HFFc6 (cell line): ENCODE measurements around the gene SPATA6. TPM values are rescaled to one million over a fixed set of nuclear protein-coding genes. Genes with fewer than 3 reads are reported as not detected.

Experiments used
- DNase-seq: peaks from one replicate; pipeline ENCODE4 v3.0.0-alpha.2; 2018
- H3K27ac Mint-ChIP-seq: 2 replicates; pipeline ENCODE4 v1.8.0; 2020; ENCODE audit warnings: mild to moderate bottlenecking, mixed read lengths
- H3K27me3 Mint-ChIP-seq: 2 replicates; pipeline ENCODE4 v1.8.0; 2021; ENCODE audit warnings: mild to moderate bottlenecking, moderate library complexity, mixed read lengths; ENCODE audit not compliant: insufficient read depth
- H3K36me3 Mint-ChIP-seq: 2 replicates; pipeline ENCODE4 v1.8.0; 2021; ENCODE audit warnings: low read depth, mixed read lengths
- H3K4me1 Mint-ChIP-seq: 2 replicates; pipeline ENCODE4 v1.8.0; 2020; ENCODE audit warnings: low read depth, mixed read lengths
- H3K4me3 Mint-ChIP-seq: 2 replicates; pipeline ENCODE4 v1.8.0; 2020; ENCODE audit warnings: mild to moderate bottlenecking, moderate library complexity, mixed read lengths
- H3K9me3 Mint-ChIP-seq: 2 replicates; pipeline ENCODE4 v1.8.0; 2020; ENCODE audit warnings: mild to moderate bottlenecking, mixed read lengths
- CTCF ChIP-seq: fragments of 200-600 bp; sonication (generic); IDR thresholded peaks from 2 replicates; pipeline ENCODE4 v1.5.0; 2021; ENCODE audit warnings: antibody characterized with exemption, mild to moderate bottlenecking
- total RNA-seq, 6 experiments: library from RNA; stranded (reverse); fragmentation: NEBNext Ultra II Directional; extraction: Animal tissue kit (Norgen Biotek cat#: 25700); gene quantifications; 2 replicates in 1 of 6; 3 replicates in 5 of 6; pipeline ENCODE4 v1.2.3, GENCODE V29; 2021

The SPATA6 gene
- total RNA-seq, 6 experiments from 2014 or later: 0.31 to 4.0 (median 3.0) TPM

GRCh38 chr1:48374785-48375184 is 97.2 kb downstream of the SPATA6 start:
- no peak overlapping the region for H3K27ac Mint-ChIP-seq
- H3K4me3 Mint-ChIP-seq: no peak overlapping the region
- no peaks in the 10 kb centered on the region for H3K4me1 Mint-ChIP-seq
- no peaks in the 10 kb centered on the region for H3K27me3 Mint-ChIP-seq
- DNase-seq: no peak
- TF ChIP-seq CTCF: no peak
- no peaks in the 10 kb centered on the region; the same call in 1 of the 2 replicates for H3K36me3 Mint-ChIP-seq
- peaks cover 17% of the 10 kb centered on the region for H3K9me3 Mint-ChIP-seq

DNA sequence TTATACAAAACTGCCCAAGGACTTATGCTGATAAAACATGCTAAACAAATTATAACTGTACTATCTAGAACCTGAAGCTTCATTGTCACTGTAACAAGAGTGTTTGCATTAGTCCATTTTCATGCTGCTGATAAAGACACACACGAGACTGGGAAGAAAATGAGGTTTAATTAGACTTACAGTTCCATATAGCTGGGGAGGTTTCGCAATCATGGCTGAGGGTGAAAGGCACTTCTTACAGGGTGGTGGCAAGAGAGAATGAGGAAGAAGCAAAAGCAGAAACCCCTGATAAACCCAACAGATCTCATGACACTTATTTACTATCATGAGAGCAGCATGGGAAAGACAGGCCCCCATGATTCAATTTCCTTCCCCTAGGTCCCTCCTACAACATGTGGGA is 100.4 kb downstream of the SPATA6 start:
- no peak for TF ChIP-seq CTCF
- H3K27ac Mint-ChIP-seq: no peak overlapping the region
- peaks cover 35% of the 10 kb centered on the region for H3K9me3 Mint-ChIP-seq
- no peaks in the 10 kb centered on the region for H3K36me3 Mint-ChIP-seq
- no peak overlapping the region for H3K4me3 Mint-ChIP-seq
- no peaks in the 10 kb centered on the region for H3K27me3 Mint-ChIP-seq
- H3K4me1 Mint-ChIP-seq: no peaks in the 10 kb centered on the region
- no peak for DNase-seq

DNA sequence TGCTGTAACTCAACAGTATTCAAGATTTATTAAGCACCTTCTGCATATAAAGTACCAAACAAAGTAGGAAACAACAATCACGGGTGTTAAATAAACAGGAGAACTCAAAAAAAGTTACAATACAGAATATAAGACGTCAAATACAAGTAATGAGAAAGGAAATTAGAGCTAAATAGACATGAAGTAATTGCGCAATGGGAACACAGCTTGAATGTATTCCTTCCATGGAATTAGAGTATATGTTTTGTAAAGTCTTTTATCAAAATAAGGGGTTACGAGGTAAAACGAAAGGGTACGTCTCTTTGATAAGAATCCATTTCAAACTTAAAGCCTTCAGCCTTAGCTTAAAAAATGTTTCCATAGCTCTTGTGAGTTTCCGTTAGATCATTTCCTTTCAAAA is 109.1 kb downstream of the SPATA6 start:
- DNase-seq: no peak
- no peaks in the 10 kb centered on the region for H3K27me3 Mint-ChIP-seq
- H3K27ac Mint-ChIP-seq: no peak overlapping the region
- no peaks in the 10 kb centered on the region for H3K36me3 Mint-ChIP-seq
- no peaks in the 10 kb centered on the region for H3K4me1 Mint-ChIP-seq
- H3K4me3 Mint-ChIP-seq: no peak overlapping the region
- no peak for TF ChIP-seq CTCF
- H3K9me3 Mint-ChIP-seq: peaks cover 23% of the 10 kb centered on the region

GRCh38 chr1:48356901-48357300 is 115.1 kb downstream of the SPATA6 start:
- Mint-ChIP-seq H3K36me3 (no peaks in the 10 kb centered on the region), H3K9me3 (no peaks in the 10 kb centered on the region), H3K27me3 (no peaks in the 10 kb centered on the region), H3K4me1 (no peaks in the 10 kb centered on the region), H3K27ac (no peak overlapping the region), H3K4me3 (no peak overlapping the region)
- TF ChIP-seq CTCF: no peak
- no peak for DNase-seq

- Mint-ChIP-seq H3K27me3 (no peaks in the 10 kb centered on the region), H3K4me1 (no peaks in the 10 kb centered on the region), H3K9me3 (peaks cover 36% of the 10 kb centered on the region), H3K27ac (no peak overlapping the region), H3K4me3 (no peak overlapping the region), H3K36me3 (no peaks in the 10 kb centered on the region)
- TF ChIP-seq CTCF: no peak
- DNase-seq: no peak
These were observed 127.6 kb downstream of the SPATA6 start for GRCh38 chr1:48344373-48344772.

DNA sequence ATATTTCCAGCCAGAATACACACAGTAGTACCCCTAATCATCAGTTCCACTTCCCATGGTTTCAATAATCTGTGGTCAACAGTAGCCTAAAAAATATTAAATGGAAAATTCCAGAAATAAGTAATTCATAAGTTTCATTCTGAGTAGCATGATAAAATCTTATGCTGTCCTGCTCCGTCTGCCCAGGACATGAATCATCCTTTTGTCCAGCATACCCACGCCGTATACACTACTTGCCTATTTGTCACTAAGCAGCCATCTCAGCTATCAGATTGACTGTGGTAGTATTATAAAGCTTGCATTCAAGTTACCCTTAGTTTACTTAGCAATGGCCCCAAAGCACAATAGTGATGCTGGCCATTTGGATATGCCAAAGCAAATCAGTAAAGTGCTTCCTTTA is 130.8 kb downstream of the SPATA6 start:
- Mint-ChIP-seq H3K36me3 (no peaks in the 10 kb centered on the region), H3K4me3 (no peak overlapping the region), H3K4me1 (no peaks in the 10 kb centered on the region), H3K9me3 (peaks cover 32% of the 10 kb centered on the region), H3K27me3 (no peaks in the 10 kb centered on the region), H3K27ac (no peak overlapping the region)
- no peak for TF ChIP-seq CTCF
- DNase-seq: no peak
